Ishikawa (cell line): ENCODE results near the gene MAST2.

Experiments
- CEBPB ChIP-seq: IDR thresholded peaks from 2 replicates; pipeline ENCODE4 v1.6.1; 2012
- CREB1 ChIP-seq: IDR thresholded peaks from 2 replicates; pipeline ENCODE4 v1.6.1; 2012; ENCODE audit warnings: low read depth
- EGR1 ChIP-seq: IDR thresholded peaks from 2 replicates; pipeline ENCODE4 v1.6.1; 2012
- EP300 ChIP-seq: IDR thresholded peaks from 2 replicates; pipeline ENCODE4 v1.6.1; 2012; ENCODE audit warnings: borderline replicate concordance
- FOXM1 ChIP-seq: IDR thresholded peaks from 2 replicates; pipeline ENCODE4 v1.6.1; 2012; ENCODE audit warnings: low read depth, borderline replicate concordance
- NFIC ChIP-seq: IDR thresholded peaks from 2 replicates; pipeline ENCODE4 v1.6.1; 2012
- RAD21 ChIP-seq: IDR thresholded peaks from 2 replicates; pipeline ENCODE4 v1.6.1; 2012; ENCODE audit warnings: low read depth
- TAF1 ChIP-seq: IDR thresholded peaks from 2 replicates; pipeline ENCODE4 v1.6.1; 2012; ENCODE audit warnings: low read depth, mild to moderate bottlenecking
- TCF12 ChIP-seq: IDR thresholded peaks from 2 replicates; pipeline ENCODE4 v1.6.1; 2012; ENCODE audit warnings: low read depth
- TEAD4 ChIP-seq: IDR thresholded peaks from 2 replicates; pipeline ENCODE4 v1.6.1; 2012
- YY1 ChIP-seq: IDR thresholded peaks from 2 replicates; pipeline ENCODE4 v1.6.1; 2012; ENCODE audit warnings: low read depth
- ZBTB7A ChIP-seq: IDR thresholded peaks from 2 replicates; pipeline ENCODE4 v1.6.1; 2012; ENCODE audit warnings: low read depth
- TF ChIP-seq, protein P1 (sequence below): IDR thresholded peaks from 2 replicates; pipeline ENCODE4 v1.6.1; 2012
- TF ChIP-seq, protein P2 (sequence below): IDR thresholded peaks from 2 replicates; pipeline ENCODE4 v1.6.1; 2012; ENCODE audit warnings: low read depth, mild to moderate bottlenecking
- TF ChIP-seq, protein P3 (sequence below): IDR thresholded peaks from 2 replicates; pipeline ENCODE4 v1.6.1; 2012

MAST2 gene

DNA sequence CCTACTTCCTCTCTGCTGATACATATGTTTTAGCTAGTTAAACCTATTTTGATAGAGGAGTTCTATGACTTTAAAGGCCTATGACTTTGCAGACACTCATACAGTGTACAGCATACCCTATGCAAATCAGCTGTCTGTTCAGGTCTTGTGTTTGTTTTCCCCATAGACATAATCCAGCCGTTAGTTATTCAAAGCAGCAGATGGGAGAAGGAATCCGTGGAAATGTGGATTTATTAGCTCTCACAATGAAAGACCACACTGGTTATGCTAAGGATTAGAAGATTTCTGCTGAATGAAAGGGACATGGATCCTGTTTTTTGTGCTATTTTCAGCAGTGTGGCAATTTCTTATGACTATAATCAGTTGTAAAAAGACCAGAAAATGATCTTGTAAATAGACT is 59.8 kb downstream of the MAST2 start:
- TF ChIP-seq, protein P1, sequence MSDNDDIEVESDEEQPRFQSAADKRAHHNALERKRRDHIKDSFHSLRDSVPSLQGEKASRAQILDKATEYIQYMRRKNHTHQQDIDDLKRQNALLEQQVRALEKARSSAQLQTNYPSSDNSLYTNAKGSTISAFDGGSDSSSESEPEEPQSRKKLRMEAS: no peak
- TF ChIP-seq TCF12: no peak
- no peak for TF ChIP-seq TEAD4
- no peak for TF ChIP-seq YY1
- TF ChIP-seq CREB1: no peak
- TF ChIP-seq ZBTB7A: no peak
- TF ChIP-seq NFIC: no peak
- TF ChIP-seq, protein P2, sequence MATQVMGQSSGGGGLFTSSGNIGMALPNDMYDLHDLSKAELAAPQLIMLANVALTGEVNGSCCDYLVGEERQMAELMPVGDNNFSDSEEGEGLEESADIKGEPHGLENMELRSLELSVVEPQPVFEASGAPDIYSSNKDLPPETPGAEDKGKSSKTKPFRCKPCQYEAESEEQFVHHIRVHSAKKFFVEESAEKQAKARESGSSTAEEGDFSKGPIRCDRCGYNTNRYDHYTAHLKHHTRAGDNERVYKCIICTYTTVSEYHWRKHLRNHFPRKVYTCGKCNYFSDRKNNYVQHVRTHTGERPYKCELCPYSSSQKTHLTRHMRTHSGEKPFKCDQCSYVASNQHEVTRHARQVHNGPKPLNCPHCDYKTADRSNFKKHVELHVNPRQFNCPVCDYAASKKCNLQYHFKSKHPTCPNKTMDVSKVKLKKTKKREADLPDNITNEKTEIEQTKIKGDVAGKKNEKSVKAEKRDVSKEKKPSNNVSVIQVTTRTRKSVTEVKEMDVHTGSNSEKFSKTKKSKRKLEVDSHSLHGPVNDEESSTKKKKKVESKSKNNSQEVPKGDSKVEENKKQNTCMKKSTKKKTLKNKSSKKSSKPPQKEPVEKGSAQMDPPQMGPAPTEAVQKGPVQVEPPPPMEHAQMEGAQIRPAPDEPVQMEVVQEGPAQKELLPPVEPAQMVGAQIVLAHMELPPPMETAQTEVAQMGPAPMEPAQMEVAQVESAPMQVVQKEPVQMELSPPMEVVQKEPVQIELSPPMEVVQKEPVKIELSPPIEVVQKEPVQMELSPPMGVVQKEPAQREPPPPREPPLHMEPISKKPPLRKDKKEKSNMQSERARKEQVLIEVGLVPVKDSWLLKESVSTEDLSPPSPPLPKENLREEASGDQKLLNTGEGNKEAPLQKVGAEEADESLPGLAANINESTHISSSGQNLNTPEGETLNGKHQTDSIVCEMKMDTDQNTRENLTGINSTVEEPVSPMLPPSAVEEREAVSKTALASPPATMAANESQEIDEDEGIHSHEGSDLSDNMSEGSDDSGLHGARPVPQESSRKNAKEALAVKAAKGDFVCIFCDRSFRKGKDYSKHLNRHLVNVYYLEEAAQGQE: no peak
- no peak for TF ChIP-seq CEBPB
- no peak for TF ChIP-seq EP300
- no peak for TF ChIP-seq TAF1
- no peak for TF ChIP-seq RAD21
- no peak for TF ChIP-seq FOXM1
- TF ChIP-seq, protein P3, sequence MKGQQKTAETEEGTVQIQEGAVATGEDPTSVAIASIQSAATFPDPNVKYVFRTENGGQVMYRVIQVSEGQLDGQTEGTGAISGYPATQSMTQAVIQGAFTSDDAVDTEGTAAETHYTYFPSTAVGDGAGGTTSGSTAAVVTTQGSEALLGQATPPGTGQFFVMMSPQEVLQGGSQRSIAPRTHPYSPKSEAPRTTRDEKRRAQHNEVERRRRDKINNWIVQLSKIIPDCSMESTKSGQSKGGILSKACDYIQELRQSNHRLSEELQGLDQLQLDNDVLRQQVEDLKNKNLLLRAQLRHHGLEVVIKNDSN: no peak
- no peak for TF ChIP-seq EGR1

DNA sequence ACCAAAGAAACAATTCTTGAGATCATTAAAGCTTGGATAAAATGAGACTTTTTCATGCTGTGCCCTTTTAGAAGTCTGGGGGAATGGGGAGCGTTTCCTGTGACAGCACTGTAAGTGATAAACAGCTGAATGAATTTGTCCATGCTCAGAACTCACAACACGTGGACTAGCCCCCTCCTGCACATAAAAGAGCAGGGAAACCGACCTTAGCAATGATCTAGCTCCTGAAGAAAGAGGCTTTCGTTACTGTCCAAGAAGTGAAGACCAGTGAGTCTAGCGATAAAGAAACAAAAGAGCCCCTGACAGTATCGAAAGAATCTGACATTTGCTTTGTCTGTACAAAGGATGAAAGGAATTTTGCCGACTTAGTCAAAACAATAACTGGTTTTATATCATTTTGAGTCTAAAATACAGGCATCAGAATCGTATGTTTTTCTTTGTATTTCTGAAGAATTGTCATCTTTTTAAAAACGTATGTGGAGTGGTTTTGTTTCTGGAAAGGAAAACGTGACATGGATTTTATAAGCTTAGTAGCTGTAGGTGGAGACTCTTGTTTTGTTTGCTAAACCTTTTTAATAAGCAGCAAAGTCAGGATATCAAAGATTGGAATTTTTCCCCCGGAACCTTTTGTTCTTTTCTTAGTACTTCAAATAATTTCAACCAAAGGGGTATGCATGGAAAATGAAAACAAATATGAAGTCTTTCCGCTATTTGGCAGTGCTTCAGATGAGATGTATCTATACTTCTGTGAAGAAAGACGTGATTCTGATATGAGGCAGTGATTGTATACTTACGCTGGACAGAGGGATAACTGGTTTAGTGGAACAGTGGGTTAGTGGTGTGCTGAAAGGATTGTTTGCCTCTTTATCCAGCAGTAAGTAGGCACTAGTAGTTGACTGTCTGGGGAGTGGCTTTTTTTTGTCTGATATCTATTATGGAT is 61.0 kb downstream of the MAST2 start:
- TF ChIP-seq CREB1 (no peak), ZBTB7A (no peak), EGR1 (no peak), RAD21 (no peak), YY1 (no peak), EP300 (no peak), TEAD4 (no peak)
- TF ChIP-seq, protein P1: no peak
- TF ChIP-seq, protein P2: no peak
- TF ChIP-seq, protein P3: no peak

DNA sequence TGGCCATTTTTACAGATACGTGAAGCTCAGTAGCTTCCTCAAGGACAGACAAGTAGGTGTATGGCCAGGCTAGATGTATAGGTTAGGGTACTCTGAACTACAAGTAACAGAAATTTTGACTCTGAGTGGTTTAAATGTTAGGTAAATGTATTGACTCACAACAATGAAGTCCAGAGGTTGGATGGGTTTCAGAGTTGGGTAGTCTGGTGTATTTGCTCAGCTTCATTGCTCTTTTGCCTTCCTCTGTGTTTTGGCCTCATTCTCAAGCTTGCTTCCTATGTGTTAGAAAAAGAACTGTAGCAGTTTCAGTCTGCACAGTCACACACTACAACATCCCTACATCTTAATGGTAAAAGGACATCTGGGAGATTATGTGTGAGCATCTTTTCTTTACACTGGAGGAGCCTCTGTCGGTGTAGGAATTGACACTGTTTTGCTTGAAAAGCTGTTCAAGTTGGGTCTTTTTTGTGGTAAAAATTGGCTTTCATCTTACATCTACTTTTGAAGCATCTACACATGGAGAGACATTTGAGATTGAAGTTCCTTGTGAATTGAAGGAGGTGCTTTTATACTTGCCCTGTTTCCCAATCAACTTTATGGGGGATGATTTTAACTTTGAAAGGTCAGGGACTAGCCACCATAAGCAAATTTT is 64.4 kb downstream of the MAST2 start:
- TF ChIP-seq CEBPB: no peak
- TF ChIP-seq, protein P3: no peak
- TF ChIP-seq TCF12: no peak
- TF ChIP-seq, protein P2: no peak
- no peak for TF ChIP-seq TAF1
- TF ChIP-seq TEAD4: no peak
- TF ChIP-seq RAD21: no peak
- no peak for TF ChIP-seq EGR1
- no peak for TF ChIP-seq EP300
- TF ChIP-seq, protein P1: no peak
